Karpas-422 (cell line): Measurements from ENCODE around the gene PIK3R2. TPM values are rescaled to one million over a fixed set of nuclear protein-coding genes. Genes with fewer than 3 reads are reported as not detected.

ENCODE experiments used
- DNase-seq: peaks from one replicate; pipeline ENCODE4 v3.0.0-alpha.2; 2015
- H2AFZ ChIP-seq: fragments of 200-600 bp; sonication (generic); 2 replicates; pipeline ENCODE4 v1.6.1; 2014; ENCODE audit warnings: antibody characterized with exemption, low read length, mixed read lengths
- H3K27ac ChIP-seq: fragments of 200-600 bp; sonication (generic); 2 replicates; pipeline ENCODE4 v1.5.1; 2014; ENCODE audit warnings: mild to moderate bottlenecking, low read length, moderate library complexity
- H3K27me3 ChIP-seq: fragments of 200-600 bp; sonication (generic); 2 replicates; pipeline ENCODE4 v1.6.1; 2014; ENCODE audit warnings: low read length, mixed read lengths
- H3K36me3 ChIP-seq: fragments of 200-600 bp; sonication (generic); 2 replicates; pipeline ENCODE4 v1.6.1; 2014; ENCODE audit warnings: low read length, mixed read lengths; ENCODE audit not compliant: insufficient read depth
- H3K4me1 ChIP-seq: fragments of 200-600 bp; sonication (generic); 2 replicates; pipeline ENCODE4 v1.6.1; 2014; ENCODE audit warnings: mild to moderate bottlenecking, low read length, mixed read lengths
- H3K4me2 ChIP-seq: fragments of 200-600 bp; sonication (generic); 2 replicates; pipeline ENCODE4 v1.6.1; 2014; ENCODE audit warnings: low read length, low read depth, mild to moderate bottlenecking; ENCODE audit not compliant: poor library complexity, severe bottlenecking
- H3K4me3 ChIP-seq: fragments of 200-600 bp; sonication (generic); 2 replicates; pipeline ENCODE4 v1.5.1; 2014; ENCODE audit warnings: mild to moderate bottlenecking, antibody characterized with exemption, low read length, mixed read lengths
- H3K79me2 ChIP-seq: fragments of 200-600 bp; sonication (generic); 2 replicates; pipeline ENCODE4 v1.6.1; 2014; ENCODE audit warnings: mild to moderate bottlenecking, low read length, mixed read lengths
- H3K9ac ChIP-seq: fragments of 200-600 bp; sonication (generic); 2 replicates; pipeline ENCODE4 v1.6.0; 2014; ENCODE audit warnings: low read length
- H3K9me2 ChIP-seq: fragments of 200-600 bp; sonication (generic), shearing (Covaris generic); replicated peaks from 2 replicates; pipeline ENCODE4 v1.6.0; 2014; ENCODE audit warnings: mild to moderate bottlenecking, low read length, moderate library complexity; ENCODE audit not compliant: insufficient read depth
- H3K9me3 ChIP-seq: fragments of 300-700, 200-600 bp; sonication (generic); 2 replicates; pipeline ENCODE4 v1.6.1; 2014; ENCODE audit warnings: low read length, mixed read lengths
- H4K20me1 ChIP-seq: fragments of 200-600 bp; sonication (generic); 2 replicates; pipeline ENCODE4 v1.6.1; 2014; ENCODE audit warnings: mild to moderate bottlenecking, antibody characterized with exemption, low read length, low read depth; ENCODE audit not compliant: insufficient read depth
- total RNA-seq: library from RNA; depleted of rRNA; stranded (reverse); fragments of >200 nt; shearing (Covaris generic); gene quantifications from 2 replicates; pipeline ENCODE4 v1.2.3, GENCODE V29; 2014; ENCODE audit warnings: low replicate concordance

Gene PIK3R2
- total RNA-seq, 1 experiment from 2014 or later: 5.1 TPM

DNA sequence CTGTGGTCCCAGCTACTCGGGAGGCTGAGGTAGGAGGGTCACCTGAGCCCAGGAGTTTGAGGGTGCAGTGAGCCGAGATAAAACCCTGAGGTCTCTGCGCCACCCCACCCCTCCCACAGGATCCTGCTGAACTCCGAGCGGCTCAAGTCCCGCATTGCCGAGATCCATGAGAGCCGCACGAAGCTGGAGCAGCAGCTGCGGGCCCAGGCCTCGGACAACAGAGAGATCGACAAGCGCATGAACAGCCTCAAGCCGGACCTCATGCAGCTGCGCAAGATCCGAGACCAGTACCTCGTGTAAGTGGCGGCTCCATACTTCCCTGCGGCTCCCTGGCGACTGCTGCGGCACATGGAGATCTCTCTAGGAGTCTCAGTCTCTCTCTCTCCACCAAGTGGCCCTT lies 14.0 kb downstream of the PIK3R2 start:
- Histone ChIP-seq H3K27me3 (no peaks in the 10 kb centered on the region), H3K4me3 (no peak overlapping the region), H3K9me2 (no peaks in the 10 kb centered on the region), H3K36me3 (peaks cover 11% of the 10 kb centered on the region; the same call in 1 of the 2 replicates), H3K79me2 (no peaks in the 10 kb centered on the region), H3K4me2 (no peak overlapping the region), H4K20me1 (no peaks in the 10 kb centered on the region), H3K9ac (no peak overlapping the region), H3K4me1 (peaks cover 36% of the 10 kb centered on the region), H3K27ac (no peak overlapping the region), H3K9me3 (no peaks in the 10 kb centered on the region), H2AFZ (no peak overlapping the region)
- DNase-seq: no peak

GRCh38 chr19:18167975-18168645 lies 15.1 kb downstream of the PIK3R2 start:
- Histone ChIP-seq H3K27ac (no peak overlapping the region), H3K9ac (no peak overlapping the region), H3K27me3 (no peaks in the 10 kb centered on the region), H2AFZ (no peak overlapping the region), H3K79me2 (no peaks in the 10 kb centered on the region), H3K9me3 (no peaks in the 10 kb centered on the region), H3K4me1 (peaks cover 47% of the 10 kb centered on the region), H3K36me3 (peaks cover 10% of the 10 kb centered on the region; the same call in 1 of the 2 replicates), H3K4me2 (no peak overlapping the region), H4K20me1 (no peaks in the 10 kb centered on the region), H3K9me2 (no peaks in the 10 kb centered on the region), H3K4me3 (no peak overlapping the region)
- peak; percentile 90 for DNase-seq

DNA sequence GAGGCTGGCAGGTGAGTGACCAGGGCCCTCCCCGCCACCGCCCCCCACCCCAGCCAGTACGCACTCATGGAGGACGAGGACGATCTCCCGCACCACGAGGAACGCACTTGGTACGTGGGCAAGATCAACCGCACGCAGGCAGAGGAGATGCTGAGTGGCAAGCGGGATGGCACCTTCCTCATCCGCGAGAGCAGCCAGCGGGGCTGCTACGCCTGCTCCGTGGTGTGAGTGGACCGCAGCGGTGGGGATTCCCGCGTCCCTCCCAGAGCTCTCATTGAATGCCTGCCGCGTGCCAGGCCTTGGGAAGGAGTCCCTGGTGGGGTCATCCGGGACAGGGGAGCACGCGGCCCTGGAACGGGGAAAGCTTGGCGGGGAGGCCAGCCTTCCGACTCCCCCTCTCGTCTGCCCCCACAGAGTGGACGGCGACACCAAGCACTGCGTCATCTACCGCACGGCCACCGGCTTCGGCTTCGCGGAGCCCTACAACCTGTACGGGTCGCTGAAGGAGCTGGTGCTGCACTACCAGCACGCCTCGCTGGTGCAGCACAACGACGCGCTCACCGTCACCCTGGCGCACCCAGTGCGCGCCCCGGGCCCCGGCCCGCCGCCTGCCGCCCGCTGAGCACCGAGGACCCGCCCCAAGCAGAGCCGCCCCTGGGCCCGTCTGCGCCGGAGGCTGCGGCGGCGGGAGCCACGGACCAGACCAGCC lies 15.9 kb downstream of the PIK3R2 start:
- Histone ChIP-seq H3K79me2 (no peaks in the 10 kb centered on the region), H4K20me1 (no peaks in the 10 kb centered on the region), H3K9ac (no peak overlapping the region), H3K9me2 (no peaks in the 10 kb centered on the region), H3K27ac (peak overlapping the region; percentile 85), H3K9me3 (no peaks in the 10 kb centered on the region), H3K4me1 (peaks cover 55% of the 10 kb centered on the region), H3K4me2 (peak overlapping the region; percentile 64), H2AFZ (no peak overlapping the region), H3K27me3 (no peaks in the 10 kb centered on the region), H3K36me3 (peaks cover 7% of the 10 kb centered on the region; the same call in 1 of the 2 replicates), H3K4me3 (no peak overlapping the region)
- DNase-seq: no peak

- Histone ChIP-seq H3K4me1 (peaks cover 69% of the 10 kb centered on the region), H3K4me3 (peak overlapping the region; percentile 35; the same call in 1 of the 2 replicates), H3K9me2 (no peaks in the 10 kb centered on the region), H3K36me3 (peaks cover 7% of the 10 kb centered on the region; the same call in 1 of the 2 replicates), H4K20me1 (no peaks in the 10 kb centered on the region), H3K27me3 (no peaks in the 10 kb centered on the region), H3K9me3 (no peaks in the 10 kb centered on the region), H3K9ac (peak overlapping the region; percentile 57), H3K4me2 (peak overlapping the region; percentile 66), H3K27ac (peak overlapping the region; percentile 85), H2AFZ (no peak overlapping the region), H3K79me2 (no peaks in the 10 kb centered on the region)
- peak; percentile 89 for DNase-seq
Measured at GRCh38 chr19:18170714-18171255, 17.8 kb downstream of the PIK3R2 start.

DNA sequence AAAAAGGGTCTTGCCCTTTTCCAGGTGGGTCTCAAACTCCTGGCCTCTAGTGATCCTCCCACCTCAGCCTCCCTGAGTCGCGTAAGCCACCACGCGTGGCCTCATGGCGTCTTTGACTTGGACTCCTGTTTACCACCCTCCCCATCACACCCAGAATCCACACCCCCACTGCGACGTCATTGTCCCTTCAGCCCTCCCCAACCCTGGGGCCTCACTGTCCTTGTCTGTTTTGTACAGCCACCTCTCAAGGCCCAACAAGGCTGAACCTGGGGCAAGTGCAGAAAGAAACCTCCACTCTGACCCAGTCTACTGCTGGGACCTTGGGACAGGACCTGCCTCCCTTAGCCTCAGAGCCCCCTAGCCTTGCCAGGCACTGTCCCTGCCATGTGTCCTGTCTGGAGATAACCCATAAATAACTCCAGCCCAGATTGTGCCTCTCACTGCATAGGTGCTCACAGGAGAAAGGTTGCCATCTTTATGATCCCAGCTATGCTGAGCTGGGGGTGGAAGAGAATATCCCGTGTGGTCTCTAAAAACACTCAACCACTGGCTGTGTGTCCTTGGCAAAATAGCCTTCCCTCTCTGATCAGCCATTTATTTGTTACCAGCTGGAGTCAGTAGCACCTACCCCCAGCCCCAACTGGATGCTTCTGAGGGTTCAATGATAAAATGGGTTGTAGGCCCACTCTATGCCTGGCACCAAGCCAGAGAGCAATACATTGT lies 18.8 kb downstream of the PIK3R2 start:
- Histone ChIP-seq H3K4me2 (peak overlapping the region; percentile 66), H3K36me3 (peaks cover 7% of the 10 kb centered on the region; the same call in 1 of the 2 replicates), H3K27ac (peak overlapping the region; percentile 85)

DNA sequence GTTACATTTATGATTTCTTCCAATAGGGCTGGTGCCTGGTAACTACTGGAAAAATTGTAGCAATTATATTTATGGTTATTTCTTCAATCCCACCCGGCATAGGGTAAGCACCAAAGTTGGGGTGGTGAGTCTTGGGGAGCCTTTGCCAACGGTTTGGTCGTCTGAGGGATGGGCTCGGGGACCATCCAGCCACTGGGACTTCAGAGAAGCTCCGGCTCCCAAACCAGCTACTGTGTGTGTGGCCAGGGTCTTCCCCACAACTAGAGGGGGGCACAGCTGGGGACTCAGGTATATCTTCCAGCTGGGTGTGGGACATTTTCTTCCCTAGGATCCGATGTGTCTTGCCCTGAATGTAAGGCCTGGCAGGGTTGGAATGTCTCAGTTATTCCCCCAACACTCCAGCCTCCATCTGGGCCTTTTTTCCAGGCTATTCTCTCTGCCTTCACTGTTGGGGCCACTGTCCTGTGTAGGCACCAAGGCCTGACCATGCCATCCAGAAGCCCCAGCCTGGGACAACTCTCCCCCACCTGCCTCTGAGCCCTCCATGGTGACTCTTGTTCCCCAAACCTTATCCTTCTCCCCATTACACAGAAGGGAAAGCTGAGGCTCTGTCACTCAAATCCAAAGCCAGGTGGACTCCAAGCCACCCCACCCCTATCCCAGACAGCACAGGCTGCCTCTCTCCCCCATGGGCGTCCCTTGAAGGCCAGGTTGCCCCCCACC lies 19.5 kb downstream of the PIK3R2 start:
- H3K4me2 ChIP-seq: peak overlapping the region; percentile 89

More for the DNA sequence above, 18.8 kb downstream of the PIK3R2 start:
- Histone ChIP-seq H3K4me3 (no peak overlapping the region), H3K79me2 (no peaks in the 10 kb centered on the region), H3K9me3 (no peaks in the 10 kb centered on the region), H2AFZ (no peak overlapping the region), H3K4me1 (peaks cover 69% of the 10 kb centered on the region), H4K20me1 (no peaks in the 10 kb centered on the region), H3K9ac (peak overlapping the region; percentile 26), H3K27me3 (no peaks in the 10 kb centered on the region), H3K9me2 (no peaks in the 10 kb centered on the region)
- peak; percentile 55 for DNase-seq

GRCh38 chr19:18173054-18173571 lies 20.1 kb downstream of the PIK3R2 start:
- peak overlapping the region; percentile 76; the same call in 1 of the 2 replicates for H3K4me3 ChIP-seq
- no peaks in the 10 kb centered on the region for H3K9me3 ChIP-seq
- no peaks in the 10 kb centered on the region for H3K27me3 ChIP-seq
- H3K9ac ChIP-seq: peak overlapping the region; percentile 77
- H3K27ac ChIP-seq: peak overlapping the region; percentile 42
- peaks cover 66% of the 10 kb centered on the region for H3K4me1 ChIP-seq
- no peaks in the 10 kb centered on the region for H3K79me2 ChIP-seq
- DNase-seq: peak; percentile 56
- H2AFZ ChIP-seq: no peak overlapping the region
- H3K36me3 ChIP-seq: 0 out of 2 replicates have a peak, but pooled peaks cover 5% of the 10 kb centered on the region
- H4K20me1 ChIP-seq: no peaks in the 10 kb centered on the region
- no peaks in the 10 kb centered on the region for H3K9me2 ChIP-seq
- peak overlapping the region; percentile 89 for H3K4me2 ChIP-seq

More for the DNA sequence above, 19.5 kb downstream of the PIK3R2 start:
- H3K9ac ChIP-seq: peak overlapping the region; percentile 77; the same call in 1 of the 2 replicates
- H3K79me2 ChIP-seq: no peaks in the 10 kb centered on the region
- H4K20me1 ChIP-seq: no peaks in the 10 kb centered on the region
- peaks cover 7% of the 10 kb centered on the region; the same call in 1 of the 2 replicates for H3K36me3 ChIP-seq
- H3K4me1 ChIP-seq: peaks cover 69% of the 10 kb centered on the region
- no peak for DNase-seq
- H2AFZ ChIP-seq: no peak overlapping the region
- H3K27me3 ChIP-seq: no peaks in the 10 kb centered on the region
- H3K27ac ChIP-seq: peak overlapping the region; percentile 42
- no peaks in the 10 kb centered on the region for H3K9me2 ChIP-seq
- H3K4me3 ChIP-seq: no peak overlapping the region; the same call in 1 of the 2 replicates
- no peaks in the 10 kb centered on the region for H3K9me3 ChIP-seq
